ENCODE data around the gene ARHGEF3.
A peak's percentile ranks its signal among the peaks of the same experiment; 100 is the strongest.

Gene ARHGEF3

DNA sequence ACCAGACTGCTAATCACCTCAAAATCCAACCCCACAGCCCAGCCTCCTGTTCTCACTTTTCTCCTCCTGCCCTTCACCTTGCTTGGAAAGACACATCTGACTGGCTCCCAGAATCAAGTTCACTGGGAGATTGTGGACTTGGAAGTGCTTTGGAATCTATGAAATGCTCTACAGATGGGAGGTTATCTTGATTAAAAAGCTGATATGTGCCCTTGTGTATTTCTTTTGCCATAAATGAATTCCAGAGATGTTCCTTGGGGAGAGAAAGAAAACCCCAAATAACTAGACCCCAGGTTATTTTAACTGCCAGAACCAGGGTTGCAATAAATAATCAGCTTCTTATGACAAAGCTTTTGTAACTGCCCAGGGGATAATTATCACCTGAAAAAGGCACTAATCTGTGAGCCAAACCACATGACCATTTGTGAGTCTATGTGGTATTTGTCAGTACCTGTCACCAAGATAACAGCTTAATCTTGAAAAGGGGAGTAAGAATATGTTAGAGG lies 21.7 kb upstream of the ARHGEF3 start:
- DNase-seq (ENCODE audit: low read depth in 2 of 2): no peak

DNA sequence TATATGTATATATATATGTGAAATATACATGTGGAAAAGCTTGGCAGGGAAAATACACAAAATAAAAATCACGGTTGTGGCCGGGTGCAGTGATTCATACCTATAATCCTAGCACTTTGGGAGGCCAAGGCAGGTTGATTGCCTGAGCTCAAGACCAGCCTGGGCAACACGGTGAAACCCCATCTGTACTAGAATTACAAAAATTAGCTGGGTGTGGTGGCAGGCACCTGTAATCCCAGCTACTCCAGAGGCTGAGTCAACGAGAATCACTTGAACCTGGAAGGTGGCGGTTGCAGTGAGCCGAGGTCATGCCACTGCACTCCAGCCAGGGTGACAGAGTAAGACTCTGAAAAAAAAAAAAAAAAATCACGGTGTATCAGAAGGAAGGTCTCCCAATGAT lies 20.8 kb upstream of the ARHGEF3 start:
- DNase-seq (ENCODE audit: low read depth in 2 of 2): no peak

DNA sequence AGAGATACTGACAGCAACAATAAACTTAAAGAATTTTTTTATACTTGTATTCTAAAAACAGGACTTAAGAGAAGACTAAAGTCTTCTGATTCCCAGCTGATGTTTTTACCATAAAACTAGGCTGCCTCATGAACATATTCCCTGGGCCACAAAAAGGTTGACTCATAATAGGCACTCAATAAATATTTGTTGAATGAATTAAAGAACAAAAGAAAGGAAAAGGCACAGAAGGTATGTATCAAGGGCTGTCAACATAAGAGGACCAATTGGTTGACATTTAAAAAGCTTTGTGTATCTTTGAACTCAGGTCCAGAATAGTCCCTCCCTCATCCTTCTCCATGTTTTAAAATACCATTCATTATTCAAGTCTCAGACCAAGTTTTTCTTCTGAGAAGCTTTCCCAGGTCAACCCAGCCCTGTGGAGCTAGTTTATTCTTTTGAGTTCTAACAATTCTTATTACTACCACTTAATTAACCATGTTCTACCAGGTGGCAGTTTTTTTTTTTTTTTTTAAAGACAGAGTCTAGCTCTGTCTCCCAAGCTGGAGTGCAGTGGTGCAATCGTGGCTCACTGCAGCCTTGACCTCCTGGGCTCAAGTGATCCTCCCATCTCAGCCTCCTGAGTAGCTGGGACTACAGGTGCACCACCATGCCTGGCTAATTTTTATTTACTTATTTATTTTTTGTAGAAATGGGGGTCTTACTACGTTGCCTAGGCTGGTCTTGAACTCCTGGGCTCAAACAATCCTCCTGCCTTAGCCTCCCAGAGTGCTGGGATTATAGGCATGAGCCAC lies 17.5 kb upstream of the ARHGEF3 start:
- DNase-seq (ENCODE audit: low read depth in 2 of 2): no peak

DNA sequence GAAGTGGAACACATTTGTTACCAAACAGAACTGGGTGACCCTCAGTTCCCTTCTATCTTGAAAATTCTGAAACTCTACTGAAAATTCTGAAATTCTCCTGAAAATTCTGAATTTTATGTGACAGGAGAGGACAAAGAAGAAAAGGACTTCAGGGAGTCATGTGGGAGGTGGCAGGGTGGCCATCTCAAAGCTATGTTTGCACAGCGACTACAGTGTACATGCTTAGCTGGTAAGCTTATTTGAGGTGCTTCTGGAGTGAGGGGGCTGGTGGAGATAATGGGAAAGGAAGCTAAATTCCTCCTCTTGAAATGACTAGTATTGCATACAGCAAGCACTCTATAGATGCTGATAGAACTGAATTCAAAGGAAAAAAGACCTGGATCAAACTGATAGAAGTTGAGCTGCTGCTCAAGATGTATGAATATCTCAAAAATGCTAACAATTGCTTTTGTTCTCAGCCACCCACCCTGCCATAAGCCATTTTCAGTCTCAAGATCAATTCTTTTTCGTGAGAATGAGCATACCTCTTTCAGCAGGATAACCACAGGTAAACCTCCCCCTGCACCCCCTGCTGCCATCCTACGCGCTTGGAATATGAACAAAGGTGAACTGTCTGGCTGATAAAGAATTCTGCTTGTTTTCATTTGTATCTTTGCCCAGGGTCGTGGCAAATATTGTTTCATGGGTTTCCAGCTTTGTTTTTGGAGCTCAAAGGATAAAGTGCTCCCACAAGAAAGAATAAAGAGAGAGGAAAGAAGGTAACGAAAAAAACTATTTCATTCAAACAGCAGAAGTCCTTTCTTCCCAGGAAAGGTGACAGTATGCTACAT lies 16.6 kb upstream of the ARHGEF3 start:
- DNase-seq (ENCODE audit: low read depth in 2 of 2): no peak

DNA sequence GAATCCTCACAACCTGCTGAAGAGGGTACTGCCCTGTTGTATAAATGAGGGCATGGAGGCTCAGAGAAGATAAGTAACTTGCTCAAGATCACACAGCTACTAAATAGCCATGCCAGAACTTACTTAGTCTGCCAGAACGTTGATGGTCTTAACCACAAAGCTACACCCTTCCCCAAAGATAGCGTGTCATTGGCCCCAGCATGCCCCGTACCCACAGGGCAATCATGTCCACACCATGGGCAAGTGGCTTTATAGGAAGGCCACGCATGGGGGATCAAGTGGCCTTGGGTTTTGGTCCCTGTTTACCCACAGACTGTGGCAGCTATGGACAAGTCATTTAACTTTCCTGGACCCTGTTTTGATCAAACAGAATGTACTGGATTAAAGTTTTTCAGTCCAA lies 15.9 kb upstream of the ARHGEF3 start:
- no peak for DNase-seq (ENCODE audit: low read depth in 2 of 2)

DNA sequence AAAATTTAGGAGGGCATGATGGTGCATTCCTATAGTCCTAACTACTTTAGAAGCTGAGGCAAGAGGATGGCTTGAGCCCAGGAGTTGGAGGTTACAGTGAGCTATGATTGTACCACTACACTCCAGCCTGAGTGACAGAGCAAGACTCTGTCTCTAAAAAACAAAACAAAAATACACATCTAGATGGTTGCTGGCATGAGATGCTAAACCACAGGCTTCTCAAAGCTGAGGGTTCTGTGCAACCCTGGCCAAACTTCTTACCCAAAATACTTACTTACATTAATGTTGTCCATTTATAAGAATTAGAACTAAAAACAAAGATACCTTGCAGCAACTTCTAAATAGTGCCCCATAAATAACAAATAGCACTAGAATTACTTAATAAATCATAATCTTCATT lies 14.3 kb upstream of the ARHGEF3 start:
- DNase-seq (ENCODE audit: low read depth in 2 of 2): no peak

DNA sequence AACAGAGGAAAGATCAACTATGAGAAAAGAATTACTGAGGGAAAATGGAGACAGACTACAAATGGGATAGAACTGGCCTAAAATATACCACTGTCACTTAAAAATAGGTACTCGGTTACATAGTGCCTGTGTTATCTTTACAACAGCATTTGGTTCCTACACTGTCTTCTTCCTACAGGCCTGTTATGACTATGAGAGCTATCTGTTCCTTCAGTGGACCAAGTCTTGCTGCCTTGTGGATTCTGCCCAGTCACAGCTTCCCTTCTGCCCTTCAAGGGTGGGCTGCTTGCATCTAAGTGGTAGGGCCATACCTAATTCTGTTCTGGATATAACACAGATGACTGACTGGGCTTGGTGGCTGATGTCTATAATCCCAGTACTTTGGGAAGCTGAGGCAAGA lies 13.8 kb upstream of the ARHGEF3 start:
- no peak for DNase-seq (ENCODE audit: low read depth in 2 of 2)

DNA sequence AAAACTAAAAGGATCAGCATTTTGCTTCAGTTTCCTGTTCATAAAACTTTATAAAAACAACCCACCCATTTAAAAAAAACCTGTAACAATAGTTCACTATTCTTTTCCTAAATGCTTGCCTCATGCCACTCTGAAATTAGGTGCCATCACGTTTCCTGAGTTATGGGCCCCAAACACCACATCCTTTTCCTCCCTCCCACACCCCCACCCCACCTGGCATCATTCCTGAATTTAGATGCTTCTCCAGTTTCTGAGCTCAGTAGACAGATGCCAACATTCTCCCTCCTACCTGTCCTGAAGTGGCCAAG lies 11.9 kb upstream of the ARHGEF3 start:
- DNase-seq (ENCODE audit: low read depth in 2 of 2): no peak

DNA sequence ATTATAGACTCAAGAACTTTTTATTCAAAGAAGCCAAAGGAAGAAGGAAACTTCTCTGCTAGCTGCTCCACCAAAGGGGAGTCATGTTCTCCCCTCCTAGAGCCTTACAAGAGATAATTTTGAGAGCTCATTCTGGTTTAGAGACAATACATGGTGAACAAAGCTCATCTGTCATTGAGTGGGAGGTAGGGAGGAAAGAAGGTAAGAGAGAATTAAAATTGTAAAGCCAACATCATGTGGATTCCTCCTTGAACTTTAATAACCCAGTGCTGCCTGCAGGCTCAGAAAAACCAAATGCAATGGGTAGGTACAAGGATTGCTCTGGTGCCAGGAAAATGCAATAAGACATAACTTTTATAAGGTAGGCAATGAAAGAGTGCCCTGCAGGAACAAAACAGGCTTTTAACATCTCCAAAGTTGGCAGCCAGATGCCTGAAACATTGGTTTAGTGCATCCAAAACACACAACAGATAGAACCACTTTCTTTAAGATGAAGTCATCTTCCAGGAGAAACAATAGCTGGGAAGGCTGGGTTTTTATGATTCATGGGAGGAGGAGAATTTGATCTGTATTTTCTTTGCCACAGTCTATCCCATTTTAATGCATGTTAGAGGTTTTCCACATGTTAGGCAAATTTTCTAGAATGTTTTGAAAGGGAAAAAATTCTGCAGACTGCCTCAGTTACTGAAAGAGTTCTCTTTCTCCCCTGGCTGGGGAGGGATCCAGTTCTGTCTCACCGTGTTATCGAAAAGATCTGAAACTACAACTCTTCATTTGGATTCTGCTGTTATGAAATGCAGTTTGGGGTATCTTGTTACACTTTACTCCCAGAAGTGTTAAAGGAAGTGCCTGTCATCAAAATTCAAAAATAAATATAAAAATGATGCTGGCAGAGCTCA lies 11.3 kb upstream of the ARHGEF3 start:
- DNase-seq (ENCODE audit: low read depth in 2 of 2): peak in 1 of 2 experiments; percentile 11

DNA sequence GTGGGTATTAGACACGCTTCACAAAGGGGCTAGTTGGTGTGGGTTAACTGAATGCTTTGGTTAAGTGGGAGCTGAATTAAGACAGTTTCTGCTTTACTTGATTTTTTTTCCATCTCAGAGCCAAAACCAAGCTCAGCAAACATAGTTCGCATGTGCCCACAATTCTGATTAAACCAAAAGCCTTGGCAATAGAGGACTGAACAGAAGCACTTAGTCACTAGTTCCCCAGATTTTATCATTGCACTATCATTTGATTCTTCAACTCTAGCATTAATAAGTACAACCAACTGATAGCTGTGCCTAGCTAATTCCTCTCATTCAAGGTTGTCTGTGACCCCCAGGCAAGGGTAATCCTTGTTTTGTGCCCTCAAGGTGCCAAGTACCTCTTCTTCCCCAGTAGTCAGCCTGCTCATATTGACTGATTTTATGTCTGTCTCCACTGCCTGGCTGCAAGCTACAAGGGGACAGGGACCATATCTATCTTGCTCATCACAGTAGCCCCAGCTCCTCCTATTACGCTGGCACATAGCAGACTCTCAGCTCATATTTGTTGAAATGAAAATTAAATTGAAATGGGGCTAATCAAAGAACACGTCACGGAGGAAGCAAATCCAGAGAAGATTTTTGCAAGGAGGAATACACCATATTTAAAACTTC lies 9.9 kb upstream of the ARHGEF3 start:
- no peak for DNase-seq (ENCODE audit: low read depth in 2 of 2)

DNA sequence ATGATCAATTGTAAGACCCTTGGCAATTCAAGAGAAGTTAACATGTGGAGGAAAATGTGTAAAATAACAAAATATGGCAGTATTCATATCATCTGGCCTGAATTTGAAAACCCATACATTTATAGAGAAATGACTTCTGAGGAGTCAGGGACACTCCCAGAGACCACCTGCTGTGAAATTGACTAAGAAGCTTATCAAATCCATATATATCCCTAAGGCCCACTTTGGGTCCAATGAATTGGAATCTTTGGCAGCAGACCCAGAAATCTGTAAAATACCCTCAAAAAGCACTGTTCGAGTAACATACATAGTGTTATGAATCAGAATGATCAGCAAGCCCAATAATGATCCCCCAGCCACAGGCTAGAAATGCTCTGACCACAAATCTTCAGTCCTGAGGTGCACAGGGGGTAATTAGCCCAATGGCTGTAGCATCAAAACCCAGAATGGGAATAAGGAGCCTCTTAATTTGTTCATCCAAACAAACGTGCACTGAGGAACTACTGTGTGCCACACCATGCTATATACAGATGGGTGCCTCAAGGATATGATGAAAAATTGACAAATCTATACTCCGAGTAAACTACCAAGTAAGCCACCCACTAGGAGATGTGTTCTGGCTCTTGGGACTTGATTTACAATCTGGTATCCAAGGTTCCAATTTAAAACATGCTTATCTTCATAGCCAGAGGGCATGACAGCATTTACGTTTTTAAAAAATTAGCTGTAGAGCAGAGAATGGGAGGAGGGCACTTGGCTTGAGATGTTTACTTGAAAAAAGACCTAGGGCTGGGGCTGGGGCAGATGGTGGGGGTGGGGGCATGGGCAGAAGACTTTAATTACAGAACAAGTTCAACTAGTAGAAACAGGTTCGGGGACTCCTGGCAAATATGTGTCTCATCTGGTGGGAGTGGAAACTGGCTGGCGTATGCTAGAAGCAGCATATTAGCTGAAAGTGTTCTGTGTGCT lies 9.1 kb upstream of the ARHGEF3 start:
- DNase-seq (ENCODE audit: low read depth in 2 of 2): no peak

DNA sequence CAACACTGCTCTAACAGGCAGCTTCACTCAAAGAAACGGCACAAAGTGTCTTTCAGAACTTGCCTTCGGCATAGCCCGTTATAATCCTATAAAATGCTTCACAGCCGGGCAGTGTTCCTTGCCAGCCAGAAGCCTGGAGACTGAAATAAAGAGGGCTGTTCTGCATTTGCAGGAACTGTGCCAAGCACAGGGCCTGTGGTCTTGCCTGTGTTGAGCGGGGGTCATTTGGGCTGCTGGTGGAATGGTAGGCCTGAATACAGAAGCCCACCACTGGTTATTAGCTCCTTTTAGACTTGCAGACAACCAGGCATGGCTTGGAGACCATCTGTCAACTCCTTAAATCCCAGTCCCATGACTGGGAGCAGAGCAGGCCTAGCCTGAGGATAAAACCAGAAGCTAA lies 4.7 kb upstream of the ARHGEF3 start:
- DNase-seq (ENCODE audit: low read depth in 2 of 2): no peak

DNA sequence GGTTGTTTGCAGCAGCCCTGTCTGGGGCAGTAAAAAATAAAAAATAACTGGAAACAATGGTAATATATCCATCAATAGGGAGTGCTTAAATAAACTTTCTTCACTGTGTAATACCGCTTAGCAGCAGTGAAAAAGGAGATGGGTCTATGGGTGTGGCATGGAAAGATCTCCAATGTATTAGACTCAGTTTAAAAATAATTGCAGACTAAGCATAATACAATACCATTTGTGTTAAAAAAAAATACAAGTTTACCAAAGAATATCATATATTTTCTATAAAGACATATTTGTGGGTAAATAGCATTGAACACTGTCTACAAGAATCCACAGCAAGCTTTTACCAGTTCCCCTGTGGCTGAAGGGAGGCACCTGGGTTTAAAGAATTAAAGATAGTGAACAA lies 1.0 kb upstream of the ARHGEF3 start:
- no peak for DNase-seq (ENCODE audit: low read depth in 2 of 2)

DNA sequence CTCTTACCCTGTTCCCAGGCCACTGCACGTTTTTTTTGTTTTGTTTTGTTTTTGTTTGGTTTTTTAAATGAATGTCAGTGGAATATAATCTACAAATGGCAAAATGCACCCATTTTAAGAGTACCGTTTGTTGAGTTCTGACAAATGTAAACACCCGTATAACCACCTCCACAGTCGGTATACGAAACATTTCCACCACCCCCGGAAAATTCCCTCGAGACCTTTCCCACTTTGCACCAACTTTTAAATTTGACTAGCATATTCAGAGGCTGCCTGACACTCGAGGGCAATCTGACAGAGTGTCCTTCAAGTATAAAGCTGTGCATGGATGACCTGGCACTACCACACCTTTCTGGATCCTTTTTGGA lies 613 bp upstream of the ARHGEF3 start:
- no peak for DNase-seq (ENCODE audit: low read depth in 2 of 2)

DNA sequence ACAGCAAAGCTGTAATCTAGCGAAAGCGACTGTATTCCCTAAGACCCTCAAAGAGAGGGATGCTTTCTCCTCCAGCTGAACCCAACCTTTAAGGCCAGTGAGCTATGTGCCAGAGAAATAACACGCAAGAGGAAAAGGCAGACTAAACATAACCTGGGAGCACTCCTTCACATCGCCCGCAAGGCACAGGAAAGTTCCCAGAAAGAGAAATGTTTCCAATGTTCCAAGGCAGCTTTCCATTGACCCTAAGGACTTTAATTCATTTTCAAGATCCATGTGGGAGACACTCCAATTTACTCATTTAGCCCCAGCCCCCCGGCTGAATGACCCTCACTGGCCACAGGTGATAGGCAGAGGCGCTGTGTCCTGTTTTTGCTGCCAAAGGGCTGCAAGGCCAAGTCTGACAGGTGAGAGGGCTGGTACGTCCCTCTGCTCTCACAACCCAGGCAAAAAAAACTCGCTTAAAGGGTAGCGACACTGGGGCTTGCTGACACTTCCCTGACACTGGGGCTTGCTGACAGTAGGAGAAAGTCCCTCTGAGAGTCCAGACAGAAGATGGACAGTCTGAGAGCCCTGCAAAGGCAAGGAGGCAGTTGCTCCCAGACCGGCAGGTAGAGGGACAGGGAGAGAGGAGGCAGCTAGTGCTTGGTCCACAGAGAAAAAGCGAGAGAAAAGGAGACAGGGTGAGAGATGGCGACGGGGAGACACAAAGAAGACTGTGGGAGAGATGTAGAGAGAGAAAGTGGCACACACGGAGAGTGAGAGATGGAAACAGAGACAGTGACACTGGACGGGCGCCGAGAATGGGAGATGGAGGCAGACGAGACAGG lies 702 bp downstream of the ARHGEF3 start:
- DNase-seq (ENCODE audit: low read depth in 2 of 2): no peak

DNA sequence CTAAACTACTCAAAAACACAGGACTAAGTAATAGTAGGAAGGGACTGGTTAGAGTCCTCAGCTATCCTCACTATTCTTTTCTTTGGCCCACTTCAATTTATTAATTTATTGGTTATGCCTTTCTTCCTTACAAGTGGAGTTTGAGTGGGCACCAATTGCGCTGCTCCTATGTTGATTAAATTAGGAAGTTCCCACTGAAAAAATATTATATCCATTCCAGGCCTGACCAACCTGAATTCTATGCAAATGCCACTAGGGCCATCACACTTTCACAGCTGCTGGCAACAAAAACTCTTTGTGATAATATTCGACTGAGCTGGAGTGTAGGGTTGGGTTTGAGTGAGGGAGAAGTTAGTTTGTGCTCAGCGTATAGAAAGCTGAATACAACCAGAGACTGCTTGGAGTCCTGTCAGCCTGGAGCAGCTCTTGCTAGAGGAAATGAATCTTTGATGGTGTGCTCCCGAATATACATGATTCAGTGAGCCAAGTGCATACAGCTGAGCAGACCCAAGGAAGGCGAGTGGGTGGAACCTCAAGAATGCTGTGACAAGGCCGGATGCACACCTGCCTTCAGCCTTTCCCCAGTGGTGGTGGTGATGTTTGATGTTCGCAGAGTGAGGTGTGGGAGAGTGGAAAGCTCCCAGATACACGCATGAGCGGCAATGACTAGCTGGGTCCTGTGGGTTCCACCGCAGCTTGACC lies 1.5 kb downstream of the ARHGEF3 start:
- DNase-seq (ENCODE audit: low read depth in 2 of 2): no peak

DNA sequence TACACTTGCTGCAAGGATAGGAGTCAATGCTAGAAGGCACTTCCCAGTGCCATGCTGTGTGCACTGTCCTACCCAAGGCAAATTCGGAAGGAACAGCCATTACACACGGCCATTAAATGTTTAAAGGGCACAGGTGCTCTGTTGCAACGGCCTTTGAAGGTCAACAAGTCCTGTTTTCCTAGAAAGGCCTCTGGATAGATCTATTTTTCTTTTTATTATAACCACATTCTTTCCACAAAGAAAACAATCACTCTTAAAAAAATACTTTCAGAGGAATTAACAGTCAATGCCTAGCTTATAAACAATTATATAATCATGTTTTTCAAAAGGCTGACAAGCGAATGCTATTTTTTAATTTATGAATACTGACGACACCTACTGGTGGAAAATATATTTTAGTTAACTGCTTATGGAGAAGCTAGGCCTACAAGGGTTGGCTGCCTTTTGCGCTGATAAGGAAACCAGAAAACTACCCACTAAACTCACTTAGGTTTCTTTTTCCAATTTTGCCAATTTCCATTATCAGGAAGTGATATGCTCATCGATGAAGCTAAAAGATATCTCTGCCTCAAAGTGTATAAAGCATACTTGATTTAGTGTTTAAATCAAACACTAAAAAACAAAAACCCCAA lies 2.4 kb downstream of the ARHGEF3 start:
- peak; percentile 24 to 28 for DNase-seq (ENCODE audit: low read depth in 2 of 2)

DNA sequence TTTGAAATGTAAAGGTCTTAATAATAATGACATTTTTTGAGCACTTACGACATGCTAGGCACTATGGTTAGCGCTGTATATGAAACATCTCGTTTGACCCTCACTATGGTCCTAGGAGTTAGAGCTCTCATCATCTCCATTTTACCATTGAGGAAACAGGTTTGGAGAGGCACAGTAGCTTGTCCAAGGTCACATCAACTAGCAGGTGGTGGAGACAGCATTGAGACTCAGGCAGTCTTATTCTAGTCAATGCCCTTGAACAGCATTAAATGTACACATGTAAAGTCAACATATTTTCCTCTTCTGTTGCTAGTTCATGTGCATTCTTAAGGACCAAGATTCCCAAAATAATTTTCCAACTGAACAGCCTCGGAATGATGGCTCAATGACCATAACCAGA lies 4.8 kb downstream of the ARHGEF3 start:
- no peak for DNase-seq (ENCODE audit: low read depth in 2 of 2)

DNA sequence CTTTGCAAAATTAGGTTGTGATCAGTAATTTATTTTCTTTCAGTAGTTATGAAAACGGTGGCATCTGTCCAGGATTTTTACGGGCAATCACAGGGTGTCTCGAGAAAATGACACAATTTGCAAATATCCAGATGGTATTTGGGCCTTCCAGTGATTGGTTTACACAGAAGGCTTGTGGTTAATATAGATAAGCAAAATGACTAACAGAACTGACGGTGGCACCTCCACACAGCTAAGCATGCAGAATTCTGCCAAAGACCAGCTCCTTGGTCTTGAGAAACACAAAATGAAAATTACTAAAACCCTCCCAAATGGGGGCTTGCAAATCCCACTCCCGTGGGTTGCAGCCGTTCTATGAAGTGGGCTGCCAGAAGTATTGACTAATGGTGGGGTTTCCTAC lies 5.5 kb downstream of the ARHGEF3 start:
- DNase-seq (ENCODE audit: low read depth in 2 of 2): peak; percentile 12 to 13
